Peyer's patch (tissue), 4 donors: ENCODE measurements around the gene VAMP8.
"Not testable (repeated sequence)": the region's sequence is repeated elsewhere in the genome, so short reads cannot be mapped to it uniquely, and the experiment has no call there.

Experiments
- POLR2A ChIP-seq, 2 donors: fragments of 450-650 bp; IDR thresholded peaks; one replicate each; pipeline ENCODE4 v1.5.1; 2017; ENCODE audit warnings: antibody characterized with exemption in 2 of 2, mild to moderate bottlenecking in 2 of 2, moderate library complexity in 2 of 2
- TF ChIP-seq, protein P1 (sequence below), 6 experiments: fragments of 450-650 bp in 4 of 6; fragments of 200-600 bp in 2 of 6; sonication (generic) in 1 of 6; IDR thresholded peaks; one replicate each; pipeline ENCODE4 v1.5.1; 2017 to 2019; ENCODE audit warnings: antibody characterized with exemption in 6 of 6, mild to moderate bottlenecking in 3 of 6, moderate library complexity in 1 of 6

DNA sequence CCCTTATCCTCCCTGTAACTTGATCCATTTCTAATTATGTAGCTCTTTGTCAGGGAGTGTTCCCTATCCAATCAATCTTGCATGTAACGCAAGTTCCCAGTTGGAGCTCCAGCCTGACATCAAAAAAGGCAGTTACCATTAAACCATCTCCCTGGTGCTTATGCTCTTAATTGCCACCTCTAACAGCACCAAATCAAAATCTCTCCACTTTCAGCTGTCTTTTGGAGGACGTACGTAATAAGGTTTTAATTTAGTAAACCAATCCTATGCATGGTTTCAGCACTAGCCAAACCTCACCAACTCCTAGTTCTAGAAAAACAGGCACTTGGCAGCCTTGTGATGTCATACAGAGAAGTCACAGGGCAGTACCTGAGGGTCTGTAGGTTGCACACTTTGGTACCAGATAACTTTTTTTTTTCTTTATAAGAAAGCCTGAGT is 33.1 kb upstream of the VAMP8 start:
- TF ChIP-seq, protein P1, sequence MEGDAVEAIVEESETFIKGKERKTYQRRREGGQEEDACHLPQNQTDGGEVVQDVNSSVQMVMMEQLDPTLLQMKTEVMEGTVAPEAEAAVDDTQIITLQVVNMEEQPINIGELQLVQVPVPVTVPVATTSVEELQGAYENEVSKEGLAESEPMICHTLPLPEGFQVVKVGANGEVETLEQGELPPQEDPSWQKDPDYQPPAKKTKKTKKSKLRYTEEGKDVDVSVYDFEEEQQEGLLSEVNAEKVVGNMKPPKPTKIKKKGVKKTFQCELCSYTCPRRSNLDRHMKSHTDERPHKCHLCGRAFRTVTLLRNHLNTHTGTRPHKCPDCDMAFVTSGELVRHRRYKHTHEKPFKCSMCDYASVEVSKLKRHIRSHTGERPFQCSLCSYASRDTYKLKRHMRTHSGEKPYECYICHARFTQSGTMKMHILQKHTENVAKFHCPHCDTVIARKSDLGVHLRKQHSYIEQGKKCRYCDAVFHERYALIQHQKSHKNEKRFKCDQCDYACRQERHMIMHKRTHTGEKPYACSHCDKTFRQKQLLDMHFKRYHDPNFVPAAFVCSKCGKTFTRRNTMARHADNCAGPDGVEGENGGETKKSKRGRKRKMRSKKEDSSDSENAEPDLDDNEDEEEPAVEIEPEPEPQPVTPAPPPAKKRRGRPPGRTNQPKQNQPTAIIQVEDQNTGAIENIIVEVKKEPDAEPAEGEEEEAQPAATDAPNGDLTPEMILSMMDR (IDR thresholded peaks at IDR 0.05) = not testable (repeated sequence)
- TF ChIP-seq POLR2A (IDR thresholded peaks at IDR 0.05) = not testable (repeated sequence)
